GM13977 (cell line): ENCODE results near the gene RORB.
"Not testable (repeated sequence)": the region's sequence is repeated elsewhere in the genome, so short reads cannot be mapped to it uniquely, and the experiment has no call there.

Experiments
- DNase-seq: peaks from one replicate; pipeline ENCODE4 v3.0.0; 2012; ENCODE audit warnings: low spot score
- CTCF ChIP-seq: IDR thresholded peaks from 2 replicates; pipeline ENCODE4 v1.5.1; 2012; ENCODE audit warnings: mild to moderate bottlenecking, control low read depth; ENCODE audit not compliant: insufficient read depth; ENCODE audit errors: extremely low read depth, missing control alignments
- in situ Hi-C: fragments of 300-500 bp; cut with MboI; formaldehyde crosslinking; loops from one replicate; pipeline ENCODE4 v1.12.0; 2022; ENCODE audit warnings: low sequenced_read_pairs, low pct_unique_long_range_greater_than_20kb, mixed read lengths, inconsistent platforms; ENCODE audit not compliant: unreplicated experiment

RORB gene

GRCh38 chr9:74527718-74528117, 30.6 kb downstream of the RORB start:
- no peak for TF ChIP-seq CTCF
- DNase-seq, result no peak
- in situ Hi-C loops, result no loop called here

DNA sequence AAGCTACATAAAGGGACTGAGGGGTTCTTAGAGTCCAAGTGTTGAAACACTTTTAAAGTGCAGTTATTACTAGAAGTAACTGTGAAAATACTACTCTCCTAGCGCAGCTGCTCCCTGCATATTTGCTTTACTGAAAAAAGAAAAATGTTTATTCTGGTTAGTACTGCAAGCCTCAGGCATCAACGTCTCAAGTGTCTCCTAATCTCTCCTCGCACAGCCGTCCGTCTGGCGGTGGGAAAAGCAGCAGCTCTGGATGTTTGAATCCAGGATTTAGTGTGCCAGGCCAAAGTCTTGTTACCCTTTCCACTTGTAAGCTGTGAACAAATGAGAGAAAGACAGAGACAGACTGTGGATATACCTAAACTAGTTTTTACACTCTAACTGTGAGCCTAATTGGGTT, 31.1 kb downstream of the RORB start:
- in situ Hi-C loops, result no loop called here
- no peak for DNase-seq
- TF ChIP-seq CTCF, result no peak

- in situ Hi-C loops, DNase-seq: not testable (repeated sequence)
These were observed 33.3 kb downstream of the RORB start for GRCh38 chr9:74530458-74530857.

- no peak for DNase-seq
- in situ Hi-C loops, result no loop called here
- TF ChIP-seq CTCF, result no peak
These were observed 36.1 kb downstream of the RORB start for GRCh38 chr9:74533253-74533652.

DNA sequence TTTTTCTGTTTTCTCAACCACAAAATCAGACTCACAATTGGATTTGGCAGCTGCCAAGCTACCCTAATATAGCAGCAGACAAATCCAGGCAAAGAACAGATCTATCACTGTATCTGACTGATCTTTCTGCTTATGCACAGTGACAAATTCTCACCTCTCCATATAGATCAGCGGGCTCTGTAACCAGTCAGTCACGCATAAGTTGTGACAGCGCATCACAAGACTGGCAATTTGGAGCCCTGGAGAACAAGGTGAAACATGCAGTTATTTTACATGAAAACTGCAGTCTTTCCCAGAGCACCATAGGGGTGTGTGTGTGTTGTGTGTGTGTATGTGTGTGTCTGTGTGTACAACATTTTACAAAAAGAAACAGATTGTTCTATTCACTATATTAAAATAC, 37.7 kb downstream of the RORB start:
- in situ Hi-C loops, result no loop called here
- DNase-seq, result no peak
- no peak for TF ChIP-seq CTCF

DNA sequence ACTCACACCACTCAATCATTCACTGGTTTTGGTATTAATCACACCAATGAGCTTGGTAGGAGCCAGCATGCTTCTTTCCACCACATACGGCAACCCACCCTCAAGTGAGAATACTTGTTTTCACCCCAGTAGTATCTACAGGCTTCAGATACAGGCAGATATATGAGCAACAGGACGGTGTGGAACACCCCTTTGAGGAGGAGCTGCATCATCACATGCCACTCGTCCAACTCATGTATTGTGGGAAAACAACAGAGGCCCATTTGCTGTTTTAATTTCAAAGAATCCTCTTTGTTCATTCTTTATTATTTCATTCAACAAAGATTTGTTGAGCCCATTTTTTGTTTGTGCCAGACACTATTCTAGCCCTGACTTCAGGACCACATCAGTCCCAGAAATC, 46.0 kb downstream of the RORB start:
- TF ChIP-seq CTCF, result no peak
- in situ Hi-C loops, result no loop called here
- DNase-seq, result no peak

DNA sequence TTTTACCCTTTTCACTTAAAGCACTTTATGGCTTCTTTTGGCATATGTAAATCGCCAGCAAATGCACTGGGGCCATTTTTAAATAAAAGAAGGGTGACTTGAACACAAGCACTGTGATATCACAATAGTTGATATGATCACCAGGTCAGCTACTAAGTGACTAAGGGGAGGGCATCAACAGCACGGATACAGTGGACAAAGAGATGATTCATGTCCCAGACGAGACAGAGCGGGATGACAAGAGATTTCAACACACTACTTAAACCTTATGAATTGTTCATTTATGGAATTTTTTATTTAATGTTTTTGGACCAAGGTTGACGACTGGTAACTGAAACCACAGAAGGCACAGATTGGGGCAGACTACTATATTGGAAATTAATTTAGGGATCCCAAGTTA, 54.1 kb downstream of the RORB start:
- in situ Hi-C loops, result loop anchor here (25.0 kb wide), 1 partner anchor 1364 kb away; no protein-coding TSS in a partner anchor
- DNase-seq, result no peak
- no peak for TF ChIP-seq CTCF
